Panc1 (cell line): ENCODE results near the gene PRPF18. TPM values are rescaled to one million over a fixed set of nuclear protein-coding genes. Genes with fewer than 3 reads are reported as not detected.

Source experiments
- ATAC-seq: fragments of 200-7000 bp; cut with Tn5 transposase; 2 replicates; pipeline ENCODE4 v1.9.1; 2020; ENCODE audit warnings: mild to moderate bottlenecking, moderate library complexity
- BruUV-seq: library from RNA; stranded (reverse); fragments of 400-500 nt; replicated peaks from 2 replicates; lab custom pipeline; 2021; lab: Mats Ljungman, UMichigan
- CTCF ChIA-PET: fragments of 300-600 bp; sonication (Branson Sonifier 250); formaldehyde crosslinking; loops from one replicate; lab custom pipeline; 2022; ENCODE audit warnings: antibody characterized with exemption; lab: Charles Lee
- POLR2A ChIA-PET: fragments of 300-600 bp; sonication (Branson Sonifier 250); formaldehyde crosslinking; loops from one replicate; lab custom pipeline; 2022; ENCODE audit warnings: antibody characterized with exemption; lab: Charles Lee
- DNase-seq: peaks from one replicate; pipeline ENCODE4 v3.0.0-alpha.2; 2010; ENCODE audit warnings: low read depth, low spot score
- H3K27ac ChIP-seq: 2 replicates; pipeline ENCODE4 v1.5.1; 2011; ENCODE audit warnings: mild to moderate bottlenecking, low read length, inconsistent platforms
- H3K27me3 ChIP-seq: fragments of 200-500 bp; sonication (Bioruptor generic); 2 replicates; pipeline ENCODE4 v1.6.0; 2014; ENCODE audit warnings: low read length, inconsistent platforms; ENCODE audit not compliant: control insufficient read depth, insufficient read depth
- H3K36me3 ChIP-seq: fragments of 200-500 bp; sonication (Bioruptor generic); 2 replicates; pipeline ENCODE4 v1.5.1; 2014; ENCODE audit warnings: inconsistent platforms, mild to moderate bottlenecking, low read length, moderate library complexity; ENCODE audit not compliant: control insufficient read depth, insufficient read depth
- H3K4me1 ChIP-seq: 2 replicates; pipeline ENCODE4 v1.5.1; 2011; ENCODE audit warnings: inconsistent platforms, mild to moderate bottlenecking, low read length, moderate library complexity; ENCODE audit not compliant: control insufficient read depth, insufficient read depth
- H3K4me3 ChIP-seq, 2 experiments: 2 replicates each; pipeline ENCODE4 v1.5.1; 2011 to 2012; ENCODE audit warnings: low read depth in 2 of 2, low read length in 2 of 2, mild to moderate bottlenecking in 2 of 2, inconsistent platforms in 1 of 2, moderate library complexity in 1 of 2
- H3K9me3 ChIP-seq: fragments of 200-500 bp; sonication (Bioruptor generic); 2 replicates; pipeline ENCODE4 v1.5.1; 2014; ENCODE audit warnings: low read depth, mild to moderate bottlenecking, inconsistent platforms, low read length, moderate library complexity; ENCODE audit not compliant: control insufficient read depth, insufficient read depth
- CTCF ChIP-seq: fragments of 450-650 bp; IDR thresholded peaks from 2 replicates; pipeline ENCODE4 v1.5.1; 2017; ENCODE audit warnings: mild to moderate bottlenecking
- POLR2AphosphoS5 ChIP-seq: IDR thresholded peaks from 2 replicates; pipeline ENCODE4 v1.6.1; 2012; ENCODE audit warnings: mild to moderate bottlenecking, low read depth, low read length, moderate library complexity
- REST ChIP-seq, 2 experiments: IDR thresholded peaks; 2 replicates each; pipeline ENCODE4 v1.6.1; 2011 to 2012; ENCODE audit warnings: low read depth in 2 of 2, control low read depth in 1 of 2, low read length in 1 of 2, mild to moderate bottlenecking in 1 of 2, moderate library complexity in 1 of 2; ENCODE audit not compliant: insufficient read depth in 1 of 2
- SIN3A ChIP-seq: IDR thresholded peaks from 2 replicates; pipeline ENCODE4 v1.6.1; 2012; ENCODE audit warnings: low read depth, mild to moderate bottlenecking, low read length, moderate library complexity, borderline replicate concordance; ENCODE audit not compliant: insufficient read depth
- TCF7L2 ChIP-seq: IDR thresholded peaks from 2 replicates; pipeline ENCODE4 v1.6.1; 2011; ENCODE audit warnings: mild to moderate bottlenecking, low read depth, low read length, inconsistent platforms
- in situ Hi-C: cut with HindIII; loops from 2 replicates; pipeline ENCODE4 v1.10.0; 2016; ENCODE audit warnings: low sequenced_read_pairs, low pct_unique_long_range_greater_than_20kb
- intact Hi-C: fragments of 100-400 bp; cut with micrococcal nuclease; formaldehyde crosslinking; loops from one replicate; pipeline ENCODE4 v1.10.0; 2022; ENCODE audit not compliant: unreplicated experiment
- total RNA-seq: library from RNA; stranded (reverse); gene quantifications from one replicate; pipeline ENCODE4 v1.2.1, GENCODE V29; 2021; ENCODE audit not compliant: unreplicated experiment

The PRPF18 gene
- total RNA-seq, 1 experiment from 2014 or later, result 12.0 TPM

- Histone ChIP-seq H3K27ac (no peak overlapping the region), H3K27me3 (no peaks in the 10 kb centered on the region), H3K36me3 (no peaks in the 10 kb centered on the region), H3K4me3 (no peak overlapping the region), H3K4me1 (no peaks in the 10 kb centered on the region), H3K9me3 (no peaks in the 10 kb centered on the region)
- TF ChIP-seq CTCF, result no peak
- TF ChIP-seq SIN3A, result no peak
- TF ChIP-seq POLR2AphosphoS5, result no peak
- TF ChIP-seq TCF7L2, result no peak
- no peak for TF ChIP-seq REST (IDR thresholded peaks at IDR 0.05; ENCODE audit: insufficient read depth in 1 of 2, low read depth in 2 of 2, low read length in 1 of 2)
- ChIA-PET POLR2A (no interaction called here), CTCF (interaction anchor here (0.5 to 0.7 kb wide), 2 partner anchors 30 to 532 kb away, joined by 7 to 10 read pairs; no protein-coding TSS in a partner anchor)
- DNase-seq (no peak), ATAC-seq (no peak)
- in situ Hi-C loops (no loop called here), intact Hi-C loops (no loop called here)
- BruUV-seq, result no TSS peak
Measured at GRCh38 chr10:13658871-13659685, 72.3 kb downstream of the PRPF18 start.

- intact Hi-C loops, result loop anchor here (1.0 kb wide), 1 partner anchor 118 kb away; no protein-coding TSS in a partner anchor
Measured at GRCh38 chr10:13659887-13660550, 73.3 kb downstream of the PRPF18 start.

More at GRCh38 chr10:13659887-13660550, 73.3 kb downstream of the PRPF18 start:
- Histone ChIP-seq H3K27me3 (no peaks in the 10 kb centered on the region), H3K27ac (no peak overlapping the region), H3K9me3 (no peaks in the 10 kb centered on the region), H3K4me1 (no peaks in the 10 kb centered on the region), H3K4me3 (no peak overlapping the region), H3K36me3 (no peaks in the 10 kb centered on the region)
- no peak for TF ChIP-seq POLR2AphosphoS5
- no peak for TF ChIP-seq TCF7L2
- no peak for TF ChIP-seq SIN3A
- TF ChIP-seq CTCF, result peak; percentile 90
- BruUV-seq, result no TSS peak
- ATAC-seq, result no peak; the same call in 1 of the 2 replicates
- in situ Hi-C loops, result no loop called here
- ChIA-PET CTCF (interaction anchor here (0.5 to 0.7 kb wide), 2 partner anchors 31 to 531 kb away, joined by 7 to 10 read pairs; no protein-coding TSS in a partner anchor), POLR2A (no interaction called here)
- no peak for DNase-seq
